Activated CD8-positive, alpha-beta memory T cell treated with anti-CD3 and anti-CD28 coated beads, Interleukin-2, amount 50 U/mL, for 1 hour (primary cell): ENCODE data around the gene CXCL10.
"Not testable (repeated sequence)": the region's sequence is repeated elsewhere in the genome, so short reads cannot be mapped to it uniquely, and the experiment has no call there.

Experiments
- DNase-seq: peaks from one replicate; pipeline ENCODE4 v3.0.0-alpha.2; 2020; ENCODE audit errors: extremely low read depth

The CXCL10 gene

DNA sequence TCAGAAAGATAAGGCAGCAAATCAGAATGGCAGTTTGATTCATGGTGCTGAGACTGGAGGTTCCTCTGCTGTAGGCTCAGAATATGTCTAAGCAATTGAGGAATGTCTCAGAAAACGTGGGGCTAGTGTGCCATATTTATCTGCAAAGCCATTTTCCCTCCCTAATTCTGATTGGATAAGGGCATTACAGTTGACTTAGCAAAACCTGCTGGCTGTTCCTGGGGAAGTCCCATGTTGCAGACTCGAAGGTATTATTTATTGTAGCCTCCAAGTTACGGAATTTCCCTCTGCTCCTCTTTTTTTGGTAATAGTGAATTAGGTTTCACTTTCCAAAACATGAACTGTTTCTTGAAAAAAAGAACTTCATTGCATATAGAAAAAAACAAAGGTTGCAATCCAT lies at the start of gene CXCL10:
Gene CXCL10, minus strand, starts transcription at position 109 of the 400 bp plus-strand sequence. Its CDS starts 66 bp downstream, at position 43.
- DNase-seq, result no peak

DNA sequence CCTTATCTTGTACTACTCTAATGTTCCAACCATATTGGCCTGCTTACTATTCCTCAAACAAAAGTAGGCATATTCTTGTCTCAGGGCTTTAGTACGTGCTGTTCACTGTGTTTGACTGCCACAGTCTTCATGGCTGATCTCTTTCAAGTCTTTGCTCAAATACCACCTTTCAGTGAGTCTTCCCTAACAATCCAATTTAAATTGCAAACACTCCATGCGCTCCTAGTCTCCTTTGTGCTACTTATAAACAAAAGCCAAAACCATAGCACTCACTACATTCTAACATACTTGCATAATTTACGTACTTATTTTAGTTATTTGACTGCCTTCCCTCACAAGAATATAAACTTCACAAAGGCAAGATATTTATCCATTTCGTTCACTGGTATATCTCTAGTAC lies 49.5 kb upstream of the CXCL10 start:
- no peak for DNase-seq

DNA sequence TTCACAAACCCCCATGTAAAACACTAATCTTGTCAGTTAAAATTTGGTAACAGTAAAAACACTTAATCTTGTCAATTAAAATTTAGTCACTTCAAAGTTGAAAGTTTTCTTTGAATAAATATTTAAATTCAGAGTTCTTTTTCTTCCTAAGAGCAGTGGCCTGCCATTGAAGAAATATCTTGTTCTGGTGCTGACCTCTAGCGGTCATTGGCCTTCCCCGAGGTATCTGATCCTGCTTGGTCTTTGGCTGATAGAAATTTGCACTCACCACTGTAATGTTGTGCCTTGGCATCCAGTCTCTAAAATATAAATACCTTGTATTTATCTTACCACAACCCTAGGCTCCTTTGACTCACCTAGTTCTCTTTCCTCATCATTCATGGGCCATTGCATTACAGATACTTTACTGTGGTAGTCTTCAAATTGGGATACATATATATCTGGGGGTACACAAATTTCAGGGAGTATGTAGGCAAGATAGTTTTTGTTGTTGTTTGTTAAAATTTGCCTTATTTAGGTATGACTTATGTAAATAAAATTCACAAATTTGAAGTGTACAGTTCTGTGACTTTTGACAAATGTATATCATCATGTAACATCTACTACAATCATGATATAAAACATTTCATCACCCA lies 44.5 kb upstream of the CXCL10 start:
- DNase-seq, result peak; percentile 27

DNA sequence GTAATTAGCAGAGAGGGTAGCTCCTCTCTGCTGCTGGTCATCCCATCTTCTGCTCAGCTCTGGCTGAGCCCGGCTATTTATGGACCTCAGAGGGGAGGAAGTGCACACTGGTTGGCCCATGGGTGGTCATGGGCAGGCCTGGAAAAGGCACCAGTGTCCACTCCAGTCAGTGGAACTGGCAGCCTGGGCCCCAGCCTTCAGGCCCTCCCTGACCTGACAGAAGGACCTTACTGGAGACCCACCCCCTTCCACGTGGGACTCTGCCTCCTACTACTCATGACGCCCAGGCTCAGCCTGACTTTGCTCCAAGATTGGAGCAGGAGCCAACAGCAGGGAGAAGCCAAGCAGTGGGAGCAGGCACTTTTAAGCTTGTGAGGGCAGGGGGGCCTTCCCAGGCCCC lies 43.2 kb upstream of the CXCL10 start:
- no peak for DNase-seq

DNA sequence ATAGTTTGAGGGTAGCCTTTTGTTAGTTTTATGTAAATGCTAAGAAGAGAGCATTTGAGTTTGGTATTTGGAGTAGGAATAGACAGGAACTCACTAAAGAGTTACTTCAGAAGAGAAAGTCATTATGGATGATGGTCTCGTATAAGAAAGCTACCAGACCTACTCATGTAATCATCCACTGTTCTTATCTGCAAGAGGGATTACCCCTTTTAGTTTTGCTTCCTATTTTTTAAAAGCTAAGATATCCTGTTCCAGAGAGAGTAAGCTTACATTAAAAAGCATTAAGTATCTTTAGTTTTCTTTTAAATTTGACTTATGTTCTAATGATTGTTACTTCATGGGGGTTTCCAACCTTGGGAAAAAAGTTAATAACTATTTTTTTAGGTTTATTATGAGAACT lies 38.7 kb upstream of the CXCL10 start:
- DNase-seq, result no peak

DNA sequence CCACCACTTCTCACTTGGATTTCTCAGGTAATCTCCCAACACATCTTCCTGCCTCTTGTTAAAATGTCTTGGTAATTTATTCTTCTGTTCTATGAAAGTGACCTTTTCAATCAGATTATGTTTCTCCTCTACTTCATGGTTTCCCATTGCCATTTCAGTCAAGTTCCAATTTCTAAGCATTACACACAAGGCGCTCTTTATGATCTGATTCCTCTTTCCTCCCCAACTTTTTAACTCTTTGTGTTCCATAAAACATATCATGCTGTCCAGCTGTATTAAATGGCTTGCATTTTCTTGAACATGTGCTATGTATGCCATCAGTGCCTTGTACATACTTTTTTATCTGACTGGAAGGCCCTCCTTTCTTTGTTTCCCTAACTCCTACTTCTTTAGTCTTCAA lies 38.1 kb upstream of the CXCL10 start:
- no peak for DNase-seq

DNA sequence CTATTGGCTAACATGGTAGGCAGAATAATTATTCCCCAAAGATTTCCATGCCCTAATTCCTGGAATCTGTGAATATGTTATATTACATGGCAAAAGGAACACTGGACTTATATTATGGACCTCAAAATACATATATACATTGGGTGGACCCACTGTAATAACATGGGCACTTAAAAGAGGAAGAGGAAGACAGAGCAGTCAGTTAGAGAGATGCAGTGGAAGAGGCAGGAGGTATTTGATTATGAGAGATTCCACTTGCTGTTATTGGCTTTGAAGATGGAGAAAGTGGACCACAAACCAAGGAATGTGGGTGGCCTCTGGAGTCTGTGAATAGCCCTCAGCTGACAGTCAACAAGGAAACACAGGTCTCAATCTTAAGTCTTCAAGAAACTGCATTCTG lies 37.2 kb upstream of the CXCL10 start:
- no peak for DNase-seq

DNA sequence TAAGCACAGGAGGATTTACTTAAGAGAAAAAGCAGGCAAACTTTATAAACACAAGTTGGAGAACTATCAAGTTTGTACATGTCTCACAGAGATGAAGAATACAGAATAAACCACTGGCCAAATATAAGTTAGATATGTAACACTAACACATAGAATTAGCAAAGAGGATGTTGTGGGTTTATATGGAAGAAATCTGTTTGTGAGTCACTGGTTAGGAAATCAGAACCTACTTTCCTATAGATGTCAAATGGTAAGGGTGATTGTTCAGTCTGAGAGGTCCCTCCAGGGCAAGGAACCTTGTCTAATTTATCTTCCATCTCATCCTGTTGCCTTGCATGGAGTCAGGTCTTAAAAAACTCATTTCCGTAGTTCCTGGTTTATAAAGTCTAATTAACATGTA lies 36.5 kb upstream of the CXCL10 start:
- DNase-seq, result no peak

DNA sequence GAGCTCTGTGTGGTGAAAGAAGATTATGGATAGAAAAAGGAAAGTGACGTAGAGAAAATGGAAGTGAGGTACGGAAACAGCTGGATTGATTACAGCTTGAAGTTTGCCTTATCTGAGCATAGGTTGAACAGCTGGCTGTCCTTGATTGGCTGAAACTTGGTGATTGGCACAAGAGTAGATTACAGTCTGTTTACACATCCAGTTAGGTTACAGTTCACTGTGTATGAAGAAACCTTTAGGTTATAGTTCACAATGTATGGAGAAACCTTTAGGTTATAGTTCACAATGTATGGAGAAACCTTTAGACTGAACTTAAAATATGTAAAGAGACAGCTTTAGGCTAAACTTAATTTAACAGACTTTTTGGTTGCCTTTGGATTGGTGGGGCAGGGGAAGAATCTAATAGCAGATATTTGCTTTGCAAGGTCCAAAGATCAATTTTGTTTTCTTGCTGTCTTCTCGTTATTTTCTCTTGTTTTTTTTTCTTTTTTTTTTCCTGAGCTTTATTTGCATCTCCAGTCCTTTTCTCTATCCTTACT lies 35.7 kb upstream of the CXCL10 start:
- DNase-seq, result no peak

DNA sequence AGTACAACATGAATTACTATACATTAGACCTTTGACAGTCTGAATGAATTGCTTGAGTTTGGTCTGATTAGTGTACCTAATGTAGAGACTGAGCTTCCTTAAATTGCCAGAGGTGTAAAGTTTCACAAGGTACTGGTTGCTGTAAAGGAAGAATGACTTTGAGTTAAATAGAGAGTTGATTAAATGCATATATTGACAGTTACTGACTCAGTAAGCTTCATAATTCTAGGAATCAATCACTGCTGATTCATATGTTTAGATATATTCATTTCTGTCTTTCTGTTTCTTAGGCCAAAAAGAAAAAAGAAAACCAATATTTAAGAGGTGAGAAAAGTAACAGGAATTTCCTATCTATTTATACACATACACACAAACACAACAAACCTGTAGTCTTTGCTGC lies 35.0 kb upstream of the CXCL10 start:
- no peak for DNase-seq

DNA sequence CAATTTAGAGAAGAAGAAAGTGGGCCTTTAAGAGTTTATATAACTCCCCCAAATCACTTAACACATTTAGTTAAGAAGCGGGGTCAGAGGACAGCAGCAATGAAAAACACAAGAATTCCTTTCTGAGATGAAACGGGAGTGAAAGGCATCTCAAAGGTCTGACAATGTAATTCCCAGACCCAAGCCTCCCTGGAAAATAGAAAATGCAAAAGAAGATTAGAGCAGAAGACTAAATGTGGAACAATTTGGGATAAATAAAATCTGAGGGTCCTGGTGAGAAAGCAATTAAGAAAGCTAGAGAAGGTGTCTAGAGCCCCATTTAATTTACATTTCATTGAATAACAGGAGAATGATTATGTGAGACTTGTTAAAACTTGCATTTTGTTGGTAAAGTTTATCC lies 32.1 kb upstream of the CXCL10 start:
- DNase-seq, result no peak

DNA sequence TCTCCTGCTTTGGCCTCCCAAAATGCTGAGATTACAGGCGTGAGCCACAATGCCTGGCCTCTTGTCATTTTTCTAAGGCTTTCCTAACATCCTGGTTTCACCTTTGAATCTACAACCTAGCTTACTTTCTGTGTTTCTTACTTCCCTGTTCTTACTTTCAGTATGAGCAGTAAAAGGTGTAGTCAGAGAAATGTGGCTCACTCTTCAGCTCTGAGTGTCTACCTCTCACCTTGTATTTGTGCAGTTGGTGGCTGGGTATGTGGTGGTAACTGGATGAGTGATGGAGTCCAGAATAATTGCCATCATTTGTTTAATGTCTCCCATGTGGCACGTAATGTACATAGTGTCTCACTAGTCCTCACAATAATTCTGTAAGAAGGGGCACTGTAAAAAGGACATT lies 31.7 kb upstream of the CXCL10 start:
- DNase-seq, result no peak

DNA sequence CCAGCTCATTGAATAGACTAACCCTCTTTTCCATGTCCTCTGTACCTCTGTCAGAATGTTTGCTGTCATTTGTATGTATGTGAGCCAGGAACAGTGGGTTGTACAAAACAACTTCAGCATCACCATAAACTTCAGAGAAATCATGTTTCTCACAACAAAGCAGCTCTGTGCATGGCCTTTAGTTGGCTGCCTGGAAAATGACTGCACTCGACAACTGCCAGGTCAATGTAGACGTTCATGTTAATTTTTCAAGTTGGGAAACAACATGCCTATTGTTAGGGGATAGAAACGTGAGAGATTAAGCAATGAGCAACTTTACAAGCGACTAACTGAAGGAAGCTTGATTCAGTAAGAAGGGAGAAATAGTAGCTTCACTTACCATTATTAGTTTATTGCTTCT lies 30.4 kb upstream of the CXCL10 start:
- DNase-seq, result no peak

DNA sequence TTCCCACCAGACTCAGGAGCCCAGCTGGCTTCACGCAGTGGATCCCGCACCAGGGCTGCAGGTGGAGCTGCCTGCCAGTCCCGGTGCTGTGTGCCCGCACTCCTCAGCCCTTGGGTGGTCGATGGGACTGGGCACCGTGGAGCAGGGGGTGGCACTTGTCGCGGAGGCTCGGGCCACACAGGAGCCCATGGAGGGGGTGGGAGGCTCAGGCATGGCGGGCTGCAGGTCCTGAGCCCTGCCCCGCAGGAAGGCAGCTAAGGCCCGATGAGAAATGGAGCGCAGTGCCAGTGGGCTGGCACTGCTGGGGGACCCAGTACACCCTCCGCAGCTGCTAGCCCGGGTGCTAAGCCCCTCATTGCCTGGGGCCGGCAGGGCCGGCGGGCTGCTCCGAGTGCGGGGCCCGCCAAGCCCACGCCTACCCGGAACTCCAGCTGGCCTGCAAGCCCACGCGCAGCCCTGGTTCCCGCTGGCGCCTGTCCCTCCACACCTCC lies 27.3 kb upstream of the CXCL10 start:
- not testable (repeated sequence) for DNase-seq

DNA sequence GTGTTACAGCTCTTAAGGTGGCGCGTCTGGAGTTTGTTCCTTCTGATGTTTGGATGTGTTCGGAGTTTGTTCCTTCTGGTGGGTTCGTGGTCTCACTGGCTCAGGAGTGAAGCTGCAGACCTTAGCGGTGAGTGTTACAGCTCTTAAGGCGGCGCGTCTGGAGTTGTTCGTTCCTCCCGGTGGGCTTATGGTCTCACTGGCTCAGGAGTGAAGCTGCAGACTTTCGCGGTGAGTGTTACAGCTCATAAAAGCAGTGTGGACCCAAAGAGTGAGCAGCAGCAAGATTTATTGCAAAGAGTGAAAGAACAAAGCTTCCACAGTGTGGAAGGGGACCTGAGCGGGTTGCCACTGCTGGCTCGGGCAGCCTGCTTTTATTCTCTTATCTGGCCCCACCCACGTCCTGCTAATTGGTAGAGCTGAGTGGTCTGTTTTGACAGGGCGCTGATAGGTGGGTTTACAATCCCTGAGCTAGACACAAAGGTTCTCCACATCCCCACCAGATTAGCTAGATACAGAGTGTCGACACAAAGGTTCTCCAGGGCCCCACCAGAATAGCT lies 26.6 kb upstream of the CXCL10 start:
- DNase-seq, result not testable (repeated sequence)

DNA sequence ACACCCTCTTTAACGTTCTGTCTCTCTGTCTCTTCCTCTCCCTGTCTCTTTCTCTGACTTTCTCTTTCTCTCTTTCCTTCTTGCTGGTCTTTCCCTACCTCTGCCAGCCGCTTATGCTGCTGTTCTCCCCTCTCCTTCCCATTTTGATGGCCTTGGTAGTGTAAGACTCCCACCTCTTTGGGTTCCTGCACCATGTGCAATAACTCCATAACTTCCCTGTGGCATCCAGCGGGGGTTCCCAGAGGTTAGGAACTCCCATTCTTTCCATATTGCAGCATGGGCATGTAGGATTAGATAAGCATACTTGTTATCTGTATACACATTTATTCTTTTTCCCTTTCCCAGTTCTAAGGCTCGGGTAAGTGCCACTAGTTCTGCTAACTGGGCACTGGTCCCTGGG lies 21.4 kb upstream of the CXCL10 start:
- DNase-seq, result not testable (repeated sequence)

DNA sequence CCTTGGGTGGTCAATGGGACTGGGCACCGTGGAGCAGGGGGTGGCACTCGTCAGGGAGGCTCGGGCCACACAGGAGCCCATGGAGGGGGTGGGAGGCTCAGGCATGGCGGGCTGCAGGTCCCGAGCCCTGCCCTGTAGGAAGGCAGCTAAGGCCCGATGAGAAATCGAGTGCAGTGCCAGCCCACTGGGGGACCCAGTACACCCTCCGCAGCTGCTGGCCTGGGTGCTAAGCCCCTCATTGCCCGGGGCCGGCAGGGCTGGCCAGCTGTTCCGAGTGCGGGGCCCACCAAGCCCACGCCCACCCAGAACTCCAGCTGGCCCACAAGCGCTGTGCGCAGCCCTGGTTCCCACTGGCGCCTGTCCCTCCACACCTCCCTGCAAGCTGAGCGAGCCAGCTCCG lies 20.0 kb upstream of the CXCL10 start:
- DNase-seq, result not testable (repeated sequence)

DNA sequence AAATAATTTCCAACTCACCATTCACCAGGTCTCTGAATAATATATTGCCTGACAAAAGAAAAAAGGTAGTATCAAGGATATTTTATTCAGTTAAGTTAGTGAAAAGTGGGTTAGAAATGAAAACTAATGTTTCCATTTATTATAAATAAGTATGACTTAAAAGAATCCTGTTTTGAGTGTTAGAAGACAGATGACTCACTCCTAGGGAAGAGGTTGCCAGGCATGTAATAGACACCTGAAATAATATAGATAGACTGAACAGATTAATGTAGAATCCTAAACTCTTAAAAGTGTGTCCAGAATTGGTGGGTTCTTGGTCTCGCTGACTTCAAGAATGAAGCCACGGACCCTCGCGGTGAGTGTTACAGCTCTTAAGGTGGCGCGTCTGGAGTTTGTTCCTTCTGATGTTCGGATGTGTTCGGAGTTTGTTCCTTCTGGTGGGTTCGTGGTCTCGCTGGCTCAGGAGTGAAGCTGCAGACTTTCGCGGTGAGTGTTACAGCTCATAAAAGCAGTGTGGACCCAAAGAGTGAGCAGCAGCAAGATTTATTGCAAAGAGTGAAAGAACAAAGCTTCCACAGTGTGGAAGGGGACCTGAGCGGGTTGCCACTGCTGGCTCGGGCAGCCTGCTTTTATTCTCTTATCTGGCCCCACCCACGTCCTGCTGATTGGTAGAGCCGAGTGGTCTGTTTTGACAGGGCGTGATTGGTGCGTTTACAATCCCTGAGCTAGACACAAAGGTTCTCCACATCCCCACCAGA lies 19.1 kb upstream of the CXCL10 start:
- not testable (repeated sequence) for DNase-seq

DNA sequence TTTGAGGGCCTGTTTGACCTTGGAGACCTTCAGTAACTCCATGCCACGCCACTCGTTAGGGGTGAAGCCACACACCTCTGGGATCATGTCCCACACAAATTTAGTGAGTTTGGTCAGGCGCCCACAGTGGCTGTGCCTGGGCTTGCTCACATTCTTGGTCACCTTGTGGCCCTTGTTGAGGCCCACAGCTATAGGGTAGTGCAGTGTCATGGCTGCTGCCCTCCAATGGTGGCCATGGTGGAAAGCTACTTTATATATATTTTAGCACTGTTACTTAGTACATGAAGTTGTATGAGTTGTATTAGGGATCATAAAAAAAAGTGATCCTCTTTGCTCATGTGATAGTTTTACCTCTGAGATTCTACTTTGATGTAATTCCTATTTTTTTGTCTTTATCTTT lies 13.6 kb upstream of the CXCL10 start:
- DNase-seq, result no peak

DNA sequence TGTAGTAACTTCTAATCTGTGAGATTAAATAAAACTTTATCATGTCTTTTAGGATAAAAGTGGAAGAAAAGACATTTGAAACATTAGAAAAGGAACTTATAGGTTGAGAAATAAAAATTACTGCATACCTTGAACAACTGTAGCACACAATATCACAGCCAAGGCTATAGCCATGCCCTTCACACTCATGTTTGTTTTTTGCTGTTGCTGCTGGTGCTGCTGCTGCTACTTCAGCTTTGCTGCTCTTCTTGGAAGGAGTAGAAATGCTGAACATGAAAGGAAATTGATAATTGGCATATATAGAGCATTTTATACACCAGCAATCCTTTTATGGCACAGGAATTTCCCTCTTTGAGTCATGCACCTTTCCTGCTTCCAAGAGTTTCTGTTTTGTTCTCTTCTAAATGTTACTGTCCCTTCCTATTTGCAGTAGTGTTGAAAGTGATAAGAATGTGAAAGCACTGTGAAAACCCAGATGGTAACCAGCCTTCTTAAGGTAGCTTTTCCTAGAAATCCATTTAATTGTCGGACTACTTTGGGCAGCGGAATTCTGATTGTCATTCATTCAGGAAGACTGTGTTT lies 12.6 kb upstream of the CXCL10 start, which contains the start of gene CXCL11:
Gene CXCL11, minus strand, starts transcription at position 272 of the 582 bp plus-strand sequence. Its CDS starts 83 bp downstream, at position 189.
- DNase-seq, result no peak

DNA sequence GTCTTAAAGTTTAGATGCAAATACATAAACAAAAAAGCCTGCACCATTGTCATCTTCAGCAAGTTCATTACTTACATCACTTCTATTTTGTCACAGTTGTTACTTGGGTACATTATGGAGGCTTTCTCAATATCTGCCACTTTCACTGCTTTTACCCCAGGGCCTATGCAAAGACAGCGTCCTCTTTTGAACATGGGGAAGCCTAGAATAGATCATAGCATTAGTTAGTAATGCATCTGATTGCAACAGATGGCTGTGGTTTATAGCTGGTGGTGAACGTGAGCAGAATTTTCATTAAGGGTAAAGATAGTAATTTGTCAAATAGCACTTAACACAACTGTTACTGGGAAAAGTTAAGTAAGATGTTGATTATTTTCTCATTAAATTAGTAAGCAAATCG lies 11.8 kb upstream of the CXCL10 start:
- DNase-seq, result no peak

DNA sequence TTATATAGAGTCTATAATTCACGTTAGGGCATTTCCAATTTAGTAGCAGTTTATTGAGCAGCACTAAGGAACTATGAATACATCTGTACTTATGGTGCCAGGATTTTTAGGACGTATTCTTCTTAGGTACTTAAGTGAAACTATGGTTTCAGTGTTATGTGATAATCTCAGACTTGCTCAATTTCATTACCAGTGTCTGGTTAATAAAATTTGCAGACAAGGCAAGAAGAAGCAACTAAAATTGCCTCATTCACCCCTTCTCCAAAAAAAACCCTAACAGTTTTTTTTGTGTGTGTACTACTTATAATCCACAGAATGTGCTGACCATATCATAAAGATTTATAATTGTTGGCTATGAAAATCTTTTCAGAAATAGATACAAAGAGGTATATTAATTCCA lies 6.0 kb upstream of the CXCL10 start:
- DNase-seq, result no peak
